GM21528 (cell line): ENCODE measurements around the gene MOB2.

Source experiments
- ATAC-seq: cut with Tn5 transposase; IDR thresholded peaks from one replicate; pipeline ENCODE4 v1.9.1; 2021; ENCODE audit warnings: mild to moderate bottlenecking, moderate library complexity; ENCODE audit not compliant: unreplicated experiment, low FRiP score

Gene MOB2

DNA sequence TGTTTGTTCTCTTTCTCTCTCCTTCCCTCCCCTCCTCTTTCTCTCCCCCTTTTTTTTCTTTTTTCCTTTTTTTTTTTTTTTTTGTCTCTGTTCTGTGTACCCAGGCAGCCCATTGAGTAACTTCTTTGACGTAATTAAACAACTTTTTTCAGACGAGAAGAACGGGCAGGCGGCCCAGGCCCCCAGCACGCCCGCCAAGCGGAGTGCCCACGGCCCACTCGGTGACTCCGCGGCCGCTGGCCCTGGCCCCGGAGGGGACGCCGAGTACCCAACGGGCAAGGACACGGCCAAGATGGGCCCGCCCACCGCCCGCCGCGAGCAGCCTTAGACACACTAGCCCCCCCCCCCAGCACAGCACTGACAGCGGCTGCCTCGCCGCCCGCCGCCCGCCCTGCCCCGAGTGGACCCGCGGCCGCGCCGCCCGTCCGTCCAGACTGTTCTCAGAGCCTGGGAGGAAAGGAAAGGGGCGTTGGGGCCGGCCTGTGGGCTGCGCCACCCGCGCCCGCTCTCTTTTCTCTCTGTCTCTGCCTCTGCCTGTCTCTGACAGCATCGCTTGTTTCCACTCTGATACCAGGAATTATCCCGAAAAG, 26.1 kb downstream of the MOB2 start:
- no peak for ATAC-seq

DNA sequence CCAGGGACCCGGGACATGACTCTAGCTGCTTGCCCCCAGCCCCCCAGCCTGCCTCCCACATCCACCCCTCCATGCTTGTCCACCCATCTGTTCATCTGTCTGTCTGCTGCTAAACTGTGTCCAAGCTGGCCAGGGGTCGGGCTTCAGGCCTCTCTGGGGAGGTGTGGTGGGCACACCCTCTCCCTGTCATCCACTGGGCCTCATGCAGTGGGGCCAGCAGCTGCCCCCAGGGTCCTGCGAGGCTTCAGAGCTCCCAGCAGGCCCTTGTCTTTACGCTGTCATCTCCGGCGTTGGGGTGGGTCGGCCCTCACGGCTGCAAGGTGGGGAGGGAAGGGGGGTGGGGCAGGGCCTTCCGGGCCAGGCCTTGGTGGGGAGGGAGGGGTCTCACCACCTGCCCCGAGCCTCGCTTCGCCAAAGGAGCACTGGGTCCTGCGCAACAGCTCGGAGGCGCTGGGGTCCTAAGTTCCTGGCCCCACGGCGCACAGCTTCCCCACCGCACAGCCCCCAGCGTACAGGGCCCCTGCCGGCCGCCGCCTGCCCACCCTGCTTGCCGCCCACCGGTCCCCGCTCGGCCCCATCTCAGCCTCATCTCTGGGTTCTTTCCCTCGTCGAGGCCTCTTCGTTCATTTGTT, 26.7 kb downstream of the MOB2 start:
- ATAC-seq: no peak

DNA sequence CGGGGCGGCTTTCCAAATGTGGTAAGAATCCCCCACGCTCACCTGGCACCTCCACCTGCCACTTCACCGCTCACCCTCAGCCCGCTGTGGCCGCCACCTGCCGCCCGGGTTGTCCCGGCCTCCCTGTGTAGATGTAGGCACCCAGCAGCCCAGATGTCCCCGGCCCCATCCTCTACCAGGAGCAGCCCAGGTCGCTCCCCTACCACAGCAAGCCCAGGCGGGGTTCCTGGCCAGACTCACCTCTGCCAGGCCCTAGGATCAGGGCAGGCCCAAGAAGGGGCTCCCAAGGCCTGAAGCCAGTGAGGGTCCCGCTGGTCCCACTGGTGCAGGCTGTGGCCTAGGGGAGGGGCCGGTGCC, 27.4 kb downstream of the MOB2 start:
- ATAC-seq: no peak

DNA sequence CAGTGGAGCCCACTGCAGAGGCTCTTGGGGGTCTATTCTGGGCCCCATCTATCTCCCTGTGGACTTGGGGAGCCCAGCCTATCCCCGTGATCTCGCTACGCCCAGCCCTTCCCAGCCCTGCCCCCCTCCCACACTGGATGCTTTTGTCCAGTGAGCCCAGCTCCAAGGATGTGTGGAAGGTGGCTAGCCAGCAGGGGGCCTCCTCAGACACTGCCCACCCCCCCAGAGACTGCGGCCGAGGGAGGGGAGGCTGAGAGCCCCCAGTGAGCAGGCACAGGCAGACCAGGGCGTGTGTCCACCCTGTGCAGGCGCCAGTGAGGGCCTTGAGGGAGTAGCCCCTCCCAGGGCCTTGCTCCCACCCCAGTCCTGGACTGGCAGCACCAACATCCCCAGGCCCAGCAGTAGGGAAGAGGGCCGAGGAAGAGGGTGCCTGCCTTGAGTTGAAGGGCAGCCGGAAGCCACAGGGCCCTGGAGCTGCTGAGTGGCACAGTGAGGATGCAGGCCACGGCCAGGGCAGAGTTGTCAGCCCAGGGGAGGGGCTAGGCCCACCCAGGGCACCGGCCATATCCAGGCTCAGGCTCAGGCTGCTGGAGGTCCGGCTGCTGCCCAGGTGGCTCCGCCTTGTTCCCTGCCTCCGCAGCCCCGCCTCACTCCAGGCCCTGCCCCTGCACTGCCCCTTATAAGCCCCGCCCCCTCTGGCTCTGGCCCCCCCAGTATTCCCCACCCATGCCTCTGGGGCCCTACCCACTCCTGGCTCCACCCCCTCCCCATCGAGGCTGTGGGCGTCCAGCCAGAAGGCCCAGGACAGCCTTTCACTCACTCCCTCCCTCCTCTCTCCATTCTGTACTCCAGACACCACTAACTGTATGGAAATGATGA, 28.0 kb downstream of the MOB2 start:
- no peak for ATAC-seq

GRCh38 chr11:1457856-1458255, 28.7 kb downstream of the MOB2 start:
- ATAC-seq: no peak

GRCh38 chr11:1457326-1457680, 29.3 kb downstream of the MOB2 start:
- no peak for ATAC-seq

DNA sequence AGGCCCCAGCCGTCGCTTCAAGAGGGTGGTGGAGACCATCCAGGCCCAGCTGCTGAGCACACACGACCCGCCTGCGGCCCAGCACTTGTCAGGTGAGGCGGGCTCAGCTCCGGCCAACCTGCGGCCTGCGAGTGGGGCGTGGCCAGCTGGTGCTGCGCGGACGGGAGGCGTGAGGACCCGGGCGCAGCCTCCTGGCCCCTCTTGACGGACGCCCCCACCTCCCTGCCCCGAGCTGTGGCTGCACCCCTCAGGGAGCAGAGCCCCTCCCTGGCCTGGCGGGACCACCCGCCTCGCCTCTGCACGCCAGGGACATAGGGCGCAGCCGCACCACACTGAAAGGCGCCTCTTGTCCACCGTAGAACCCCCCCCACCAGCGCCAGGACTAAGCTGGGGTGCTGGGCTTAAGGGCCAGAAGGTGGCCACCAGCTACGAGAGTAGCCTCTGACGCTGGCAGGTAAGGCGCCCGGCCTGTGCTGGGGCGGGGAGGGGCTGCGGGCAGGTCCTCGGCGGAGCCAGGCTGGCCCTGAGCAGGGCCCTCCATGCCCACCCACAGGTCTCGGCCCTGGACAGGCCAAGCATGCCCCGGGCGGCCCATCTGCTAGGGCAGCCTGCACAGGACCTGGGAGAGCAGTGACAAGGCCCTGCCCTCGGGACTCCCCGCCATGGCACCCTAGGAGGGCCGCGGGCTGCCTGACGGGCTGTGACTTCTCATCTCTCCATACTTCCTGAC, 29.8 kb downstream of the MOB2 start:
- no peak for ATAC-seq

GRCh38 chr11:1456176-1456575, 30.4 kb downstream of the MOB2 start:
- no peak for ATAC-seq

- ATAC-seq: no peak
Observed at GRCh38 chr11:1455763-1456060, 30.9 kb downstream of the MOB2 start.

- ATAC-seq: no peak
Observed at GRCh38 chr11:1455032-1455762, 31.4 kb downstream of the MOB2 start.

DNA sequence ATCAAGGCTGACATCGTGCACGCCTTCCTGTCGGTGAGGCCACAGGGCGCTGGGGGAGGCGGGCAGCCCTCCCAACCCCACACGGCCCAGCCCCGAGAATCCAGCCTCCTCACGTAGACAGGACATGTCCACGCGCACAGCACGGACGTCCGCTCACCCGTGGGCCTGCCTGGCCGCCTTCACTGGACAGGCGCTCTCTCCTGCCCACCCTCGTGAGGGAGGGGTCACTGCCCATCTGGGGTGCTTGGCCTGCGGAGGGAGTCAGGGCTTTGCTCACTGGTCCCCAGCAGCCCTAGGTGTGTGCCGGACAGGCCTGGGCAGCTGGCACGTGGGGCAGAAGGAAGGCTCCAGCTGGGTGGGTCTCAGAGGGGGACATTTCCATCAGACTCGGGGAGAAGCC, 32.0 kb downstream of the MOB2 start:
- ATAC-seq: no peak

DNA sequence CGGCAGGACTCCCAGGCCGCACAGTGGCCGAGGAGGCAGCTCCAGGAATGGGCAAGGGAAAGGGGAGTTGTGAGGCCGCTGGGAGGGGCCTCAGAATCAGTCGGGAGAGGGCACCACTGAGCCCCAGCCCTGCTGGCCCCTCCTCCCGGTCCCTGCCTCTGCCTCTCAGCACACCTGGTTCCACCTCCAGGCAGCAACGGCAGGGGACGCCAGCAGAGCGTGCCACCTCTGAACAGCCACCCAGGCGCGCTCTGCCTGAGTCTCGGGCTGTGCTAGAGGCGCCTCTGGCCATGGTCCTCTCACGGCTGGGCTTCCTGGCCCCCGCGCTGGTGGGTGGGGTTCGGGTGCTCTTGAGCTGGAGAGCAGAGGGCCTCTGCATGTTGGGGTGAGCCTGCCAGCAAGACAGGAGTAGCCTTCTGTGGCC, 33.0 kb downstream of the MOB2 start:
- no peak for ATAC-seq

- ATAC-seq: no peak
Observed at GRCh38 chr11:1452744-1453143, 33.8 kb downstream of the MOB2 start.

DNA sequence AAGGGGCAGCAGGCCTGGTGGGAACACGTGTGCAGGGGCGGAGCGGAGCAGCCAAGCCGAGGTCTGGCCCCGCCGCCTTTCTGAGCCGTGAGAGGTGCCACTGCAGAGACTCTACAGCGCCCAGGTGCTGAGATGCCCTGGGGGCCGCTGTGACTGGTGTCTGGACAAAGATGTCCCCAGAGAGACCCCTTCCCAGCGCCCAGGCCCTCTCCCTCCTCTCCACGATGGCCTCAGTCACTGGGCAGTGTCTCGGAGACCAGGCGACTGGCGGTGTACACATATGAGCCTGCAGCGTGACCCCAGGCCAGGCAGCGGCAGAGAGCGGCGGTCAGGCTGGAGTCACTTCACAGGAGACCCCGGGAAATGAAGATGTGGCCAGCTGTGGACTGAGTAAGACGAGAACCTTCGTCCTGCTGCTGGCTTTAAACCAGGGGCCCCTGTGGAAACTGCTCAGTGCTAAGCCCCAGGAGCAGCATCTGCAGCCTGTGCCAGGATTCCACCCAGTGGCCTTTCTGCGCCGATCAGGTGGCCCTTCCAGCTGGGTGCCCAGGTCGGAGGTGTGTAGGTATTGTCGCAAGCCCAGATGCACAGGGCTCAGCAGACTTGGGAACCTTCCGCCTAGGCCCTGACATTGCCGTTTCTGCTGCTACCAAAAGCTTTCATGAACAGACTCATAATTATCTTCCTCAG, 34.7 kb downstream of the MOB2 start:
- ATAC-seq: no peak

DNA sequence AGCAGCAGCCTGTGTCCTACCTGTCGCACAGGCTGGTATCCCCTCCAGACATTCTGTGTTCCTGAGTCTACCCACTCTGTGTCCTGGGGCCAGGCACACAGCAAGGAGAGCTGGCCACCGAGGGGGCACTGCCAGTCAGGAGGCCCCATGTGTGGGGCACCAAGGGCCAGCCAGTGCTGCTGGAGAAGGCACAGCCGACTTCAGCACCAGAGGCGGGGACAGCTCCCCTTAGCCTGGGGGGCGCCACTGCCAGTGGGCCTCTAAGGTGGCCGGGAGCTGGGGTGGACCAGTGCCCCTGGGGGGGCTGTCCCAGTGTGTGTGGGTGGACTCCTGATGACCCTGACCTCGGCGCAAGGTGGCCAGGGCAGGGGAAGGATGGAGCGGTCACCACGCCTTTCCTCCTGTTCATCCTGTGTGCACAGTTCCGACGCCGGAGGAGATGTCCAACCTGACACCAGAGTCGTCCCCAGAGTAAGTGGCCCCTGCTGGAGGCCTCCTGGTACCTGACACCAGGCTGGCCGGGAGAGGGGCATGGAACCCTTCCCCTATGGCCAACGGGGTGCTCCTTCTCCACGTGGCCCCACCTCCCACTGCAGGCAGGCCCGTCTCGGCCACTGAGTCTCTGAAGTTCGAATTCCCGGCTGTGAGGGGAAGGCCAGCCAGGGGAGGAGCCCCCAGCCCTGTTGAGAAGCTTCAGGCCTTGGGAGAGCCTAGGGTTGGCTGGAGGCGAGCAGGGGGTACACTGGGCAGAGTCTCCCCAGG, 35.4 kb downstream of the MOB2 start:
- ATAC-seq: no peak

DNA sequence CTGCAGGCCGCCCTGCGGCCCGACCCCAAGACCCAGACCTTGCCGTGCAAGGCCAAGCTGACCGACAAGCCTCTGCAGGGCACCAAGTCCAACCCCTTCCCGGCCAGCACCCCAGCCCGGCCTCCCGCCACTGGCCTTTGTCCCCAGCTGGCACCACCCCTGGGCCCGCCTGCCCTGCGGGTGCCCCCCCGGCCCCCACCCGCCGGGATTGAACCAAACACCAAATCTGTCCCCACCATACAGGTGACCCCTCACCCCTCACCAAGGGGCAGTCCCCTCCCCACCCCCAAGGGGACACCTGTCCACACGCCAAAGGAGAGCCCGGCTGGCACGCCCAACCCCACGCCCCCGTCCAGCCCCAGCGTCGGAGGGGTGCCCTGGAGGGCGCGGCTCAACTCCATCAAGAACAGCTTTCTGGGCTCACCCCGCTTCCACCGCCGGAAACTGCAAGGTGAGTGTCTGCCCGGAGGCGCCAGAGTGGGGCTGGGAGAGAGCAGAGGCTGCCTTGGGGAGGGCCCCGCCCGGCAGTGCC, 36.2 kb downstream of the MOB2 start:
- ATAC-seq: no peak

DNA sequence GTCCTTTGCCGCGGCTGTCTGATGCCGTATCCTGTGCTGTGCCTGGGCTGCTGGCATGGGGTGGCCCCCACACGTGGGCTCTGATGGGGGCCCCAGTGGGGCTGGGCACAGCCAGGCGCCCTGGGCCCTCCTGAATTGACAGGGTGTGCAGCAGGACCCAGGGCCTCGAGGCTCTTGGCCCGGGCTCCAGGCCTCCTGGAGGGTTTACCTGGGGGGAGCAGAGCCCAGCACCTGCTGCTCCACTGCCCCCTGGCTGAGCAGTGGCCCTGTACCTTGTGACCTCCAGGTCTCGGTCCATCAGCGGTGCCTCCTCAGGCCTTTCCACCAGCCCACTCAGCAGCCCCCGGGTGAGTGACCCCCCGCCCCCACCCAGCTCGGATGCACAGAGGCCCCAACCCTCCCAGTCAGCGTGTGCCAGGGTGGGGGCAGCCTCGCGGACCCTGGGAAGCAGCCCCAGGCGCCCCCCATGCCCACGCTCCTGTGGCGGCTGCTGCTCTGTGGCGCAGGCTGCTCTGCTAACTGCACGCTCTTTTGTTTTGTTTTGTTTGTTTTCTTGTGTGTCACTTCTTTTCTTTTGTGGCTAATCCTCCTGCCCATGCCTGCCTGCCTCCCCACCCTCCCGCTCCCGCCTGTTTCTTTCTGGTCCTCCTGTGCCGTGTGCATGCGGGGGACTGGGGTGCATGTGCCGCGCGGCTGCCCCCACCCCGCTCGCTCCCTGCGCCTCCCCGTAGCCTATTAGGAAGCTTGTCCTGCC, 36.9 kb downstream of the MOB2 start:
- ATAC-seq: no peak

GRCh38 chr11:1448882-1449281, 37.7 kb downstream of the MOB2 start:
- no peak for ATAC-seq
